HG02642 (cell line): ENCODE measurements around the gene OLFM2.
"Not testable (repeated sequence)": the region's sequence is repeated elsewhere in the genome, so short reads cannot be mapped to it uniquely, and the experiment has no call there.

Experiments used
- ATAC-seq: cut with Tn5 transposase; IDR thresholded peaks from one replicate; pipeline ENCODE4 v1.9.1; 2021; ENCODE audit warnings: mild to moderate bottlenecking; ENCODE audit not compliant: unreplicated experiment, poor library complexity

OLFM2 gene

GRCh38 chr19:9936326-9937000 lies at the start of gene OLFM2:
TSS of gene OLFM2 (minus strand) at chr19:9936515. CDS start at chr19:9936366, 149 bp downstream.
- no peak for ATAC-seq

GRCh38 chr19:9981406-9982260 lies 45.3 kb upstream of the OLFM2 start:
- ATAC-seq, result no peak

- no peak for ATAC-seq
Measured at GRCh38 chr19:9972103-9972502, 35.8 kb upstream of the OLFM2 start.

GRCh38 chr19:9971166-9971897 lies 35.0 kb upstream of the OLFM2 start:
- ATAC-seq, result no peak

GRCh38 chr19:9970481-9970880 lies 34.2 kb upstream of the OLFM2 start:
- no peak for ATAC-seq

- no peak for ATAC-seq
Measured at GRCh38 chr19:9969688-9969975, 33.3 kb upstream of the OLFM2 start.

- no peak for ATAC-seq
Measured at GRCh38 chr19:9968820-9969687, 32.7 kb upstream of the OLFM2 start.

GRCh38 chr19:9967326-9967725 lies 31.0 kb upstream of the OLFM2 start:
- ATAC-seq, result no peak

- no peak for ATAC-seq
Measured at GRCh38 chr19:9966448-9966847, 30.1 kb upstream of the OLFM2 start.

GRCh38 chr19:9966024-9966423 lies 29.7 kb upstream of the OLFM2 start:
- ATAC-seq, result no peak

- no peak for ATAC-seq
Measured at GRCh38 chr19:9962623-9963290, 26.4 kb upstream of the OLFM2 start.

GRCh38 chr19:9961103-9961502 lies 24.8 kb upstream of the OLFM2 start:
- ATAC-seq, result no peak

GRCh38 chr19:9958379-9958821 lies 22.1 kb upstream of the OLFM2 start:
- no peak for ATAC-seq

- no peak for ATAC-seq
Measured at GRCh38 chr19:9956956-9957355, 20.6 kb upstream of the OLFM2 start.

- ATAC-seq, result no peak
Measured at GRCh38 chr19:9953802-9954542, 17.7 kb upstream of the OLFM2 start.

- ATAC-seq, result no peak
Measured at GRCh38 chr19:9952276-9952675, 16.0 kb upstream of the OLFM2 start.

GRCh38 chr19:9947441-9947840 lies 11.1 kb upstream of the OLFM2 start:
- no peak for ATAC-seq

- ATAC-seq, result not testable (repeated sequence)
Measured at GRCh38 chr19:9946528-9947125, 10.3 kb upstream of the OLFM2 start.
